Measurements from ENCODE around the gene DOP1B. TPM values are rescaled to one million over a fixed set of nuclear protein-coding genes. Genes with fewer than 3 reads are reported as not detected.
"Not testable (repeated sequence)": the region's sequence is repeated elsewhere in the genome, so short reads cannot be mapped to it uniquely, and the experiment has no call there.

The DOP1B gene
- polyA plus RNA-seq, 4 donors, result 5.7 to 8.3 (median 6.4) TPM

GRCh38 chr21:36132696-36133095, 23.9 kb upstream of the DOP1B start:
- no peak for DNase-seq (ENCODE audit: low read depth in 4 of 4, low spot score in 3 of 4)

- no peak for DNase-seq (ENCODE audit: low read depth in 4 of 4, low spot score in 3 of 4)
These were observed 21.7 kb upstream of the DOP1B start, which contains the start of gene CBR3 for GRCh38 chr21:36134803-36135390. TSS of gene CBR3 (plus strand) at chr21:36135079. CDS start at chr21:36135193, 114 bp downstream.

- DNase-seq (ENCODE audit: low read depth in 4 of 4, low spot score in 3 of 4), result no peak
These were observed 21.1 kb upstream of the DOP1B start for GRCh38 chr21:36135391-36136102.

GRCh38 chr21:36139791-36140190, 16.8 kb upstream of the DOP1B start:
- DNase-seq (ENCODE audit: low read depth in 4 of 4, low spot score in 3 of 4), result not testable (repeated sequence)

GRCh38 chr21:36141513-36141925, 15.1 kb upstream of the DOP1B start:
- peak in 3 of 4 donors; percentile 65 to 78 (median 74) for DNase-seq (ENCODE audit: low read depth in 4 of 4, low spot score in 3 of 4)

GRCh38 chr21:36144233-36144632, 12.4 kb upstream of the DOP1B start:
- not testable (repeated sequence) for DNase-seq (ENCODE audit: low read depth in 4 of 4, low spot score in 3 of 4)

- DNase-seq (ENCODE audit: low read depth in 4 of 4, low spot score in 3 of 4), result no peak
These were observed 11.4 kb upstream of the DOP1B start for GRCh38 chr21:36145259-36145658.

GRCh38 chr21:36147911-36148310, 8.7 kb upstream of the DOP1B start:
- no peak for DNase-seq (ENCODE audit: low read depth in 4 of 4, low spot score in 3 of 4)

- DNase-seq (ENCODE audit: low read depth in 4 of 4, low spot score in 3 of 4), result no peak
These were observed 7.7 kb upstream of the DOP1B start for GRCh38 chr21:36148886-36149285.

GRCh38 chr21:36149788-36150711, 6.6 kb upstream of the DOP1B start:
- DNase-seq (ENCODE audit: low read depth in 4 of 4, low spot score in 3 of 4), result no peak

GRCh38 chr21:36155603-36156338, 853 bp upstream of the DOP1B start:
- no peak for DNase-seq (ENCODE audit: low read depth in 4 of 4, low spot score in 3 of 4)

- DNase-seq (ENCODE audit: low read depth in 4 of 4, low spot score in 3 of 4), result peak; percentile 96 to 99 (median 98)
These were observed 247 bp upstream of the DOP1B start for GRCh38 chr21:36156339-36156814.

- DNase-seq (ENCODE audit: low read depth in 4 of 4, low spot score in 3 of 4), result no peak
These were observed 2.8 kb downstream of the DOP1B start for GRCh38 chr21:36159356-36159921.

- DNase-seq (ENCODE audit: low read depth in 4 of 4, low spot score in 3 of 4), result no peak
These were observed 4.2 kb downstream of the DOP1B start for GRCh38 chr21:36160850-36161178.

GRCh38 chr21:36162631-36163030, 6.0 kb downstream of the DOP1B start:
- no peak for DNase-seq (ENCODE audit: low read depth in 4 of 4, low spot score in 3 of 4)

GRCh38 chr21:36163750-36164741, 7.4 kb downstream of the DOP1B start:
- no peak for DNase-seq (ENCODE audit: low read depth in 4 of 4, low spot score in 3 of 4)

- no peak for DNase-seq (ENCODE audit: low read depth in 4 of 4, low spot score in 3 of 4)
These were observed 8.7 kb downstream of the DOP1B start for GRCh38 chr21:36165356-36165755.

- no peak for DNase-seq (ENCODE audit: low read depth in 4 of 4, low spot score in 3 of 4)
These were observed 10.1 kb downstream of the DOP1B start for GRCh38 chr21:36166705-36167104.

- DNase-seq (ENCODE audit: low read depth in 4 of 4, low spot score in 3 of 4), result no peak
These were observed 10.9 kb downstream of the DOP1B start for GRCh38 chr21:36167541-36167940.

Measured in right renal pelvis (tissue), 4 donors.